KMS-11 (cell line): Measurements from ENCODE around the gene HABP4.

Experiments used
- H2AFZ ChIP-seq: fragments of 200-600 bp; sonication (generic); 2 replicates; pipeline ENCODE4 v1.6.1; 2016; ENCODE audit warnings: antibody characterized with exemption, mixed run types, low read depth
- H3K27ac ChIP-seq: fragments of 200-600 bp; sonication (generic); 2 replicates; pipeline ENCODE4 v1.6.1; 2016; ENCODE audit warnings: mild to moderate bottlenecking, mixed run types
- H3K27me3 ChIP-seq: fragments of 200-600 bp; sonication (generic); 2 replicates; pipeline ENCODE4 v1.6.1; 2017; ENCODE audit warnings: mild to moderate bottlenecking, low read depth, mixed run types, moderate library complexity; ENCODE audit not compliant: insufficient read depth
- H3K36me3 ChIP-seq: fragments of 200-600 bp; sonication (generic); 2 replicates; pipeline ENCODE4 v1.6.1; 2017; ENCODE audit warnings: mild to moderate bottlenecking, mixed run types; ENCODE audit not compliant: insufficient read depth
- H3K4me1 ChIP-seq: fragments of 200-600 bp; sonication (generic); 2 replicates; pipeline ENCODE4 v1.6.1; 2016; ENCODE audit warnings: mild to moderate bottlenecking, low read depth, mixed run types; ENCODE audit not compliant: poor library complexity, severe bottlenecking
- H3K4me2 ChIP-seq: fragments of 200-600 bp; sonication (generic); 2 replicates; pipeline ENCODE4 v1.7.0; 2016; ENCODE audit warnings: mild to moderate bottlenecking, mixed run types
- H3K4me3 ChIP-seq: fragments of 200-600 bp; sonication (generic); IDR thresholded peaks from 2 replicates; pipeline ENCODE4 v1.6.1; 2017; ENCODE audit warnings: low read depth, low read length, mixed read lengths; ENCODE audit not compliant: insufficient read depth
- H3K79me2 ChIP-seq: fragments of 200-600 bp; sonication (generic); 2 replicates; pipeline ENCODE4 v1.6.1; 2016; ENCODE audit warnings: low read depth, mixed run types; ENCODE audit not compliant: insufficient read depth
- H3K9ac ChIP-seq: fragments of 200-600 bp; sonication (generic); 2 replicates; pipeline ENCODE4 v1.6.1; 2016; ENCODE audit warnings: mild to moderate bottlenecking, mixed run types
- H4K20me1 ChIP-seq: fragments of 200-600 bp; sonication (generic); 2 replicates; pipeline ENCODE4 v1.6.1; 2016; ENCODE audit warnings: mild to moderate bottlenecking, mixed run types; ENCODE audit not compliant: insufficient read depth
- TF ChIP-seq, protein P1 (sequence below): fragments of 200-600 bp; sonication (generic); conservative IDR thresholded peaks from 2 replicates; pipeline ENCODE4 v1.6.1; 2017; ENCODE audit warnings: low read depth, mild to moderate bottlenecking, antibody characterized with exemption, low read length, moderate library complexity, mixed read lengths

Gene HABP4

DNA sequence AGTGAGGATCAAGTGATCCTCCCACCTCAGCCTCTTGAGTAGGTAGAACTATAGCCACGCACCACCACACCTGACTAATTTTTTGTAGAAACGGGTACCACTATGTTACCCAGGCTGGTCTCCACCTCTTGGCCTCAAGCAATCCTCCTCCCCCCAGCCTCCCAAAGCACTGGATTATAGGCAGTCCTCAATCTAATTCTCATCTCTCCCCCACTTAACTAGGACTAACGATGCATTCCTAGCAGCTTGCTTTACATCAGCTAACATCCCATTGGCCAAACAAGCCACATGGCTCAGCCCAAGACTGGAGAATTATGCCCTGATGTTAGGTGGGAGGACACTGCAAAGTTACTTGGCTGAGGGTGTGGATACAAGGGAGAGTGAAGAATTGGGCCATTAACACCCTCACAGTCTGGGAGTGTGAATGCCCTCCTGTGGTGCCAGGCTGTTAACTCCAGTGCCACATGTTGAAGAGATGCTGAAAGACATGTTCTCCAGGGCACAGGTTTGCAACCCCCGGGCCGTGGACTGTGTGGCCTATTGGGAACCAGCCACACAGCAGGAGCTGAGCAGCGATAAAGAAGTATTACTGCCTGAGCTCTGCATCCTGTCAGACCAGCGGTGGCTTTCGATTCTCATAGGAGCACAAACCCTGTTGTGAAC, 26.5 kb upstream of the HABP4 start:
- Histone ChIP-seq H3K27ac (no peak overlapping the region), H3K27me3 (no peaks in the 10 kb centered on the region), H3K9ac (no peak overlapping the region), H3K36me3 (no peaks in the 10 kb centered on the region), H2AFZ (no peak overlapping the region), H4K20me1 (no peaks in the 10 kb centered on the region), H3K4me1 (peaks cover 20% of the 10 kb centered on the region), H3K4me3 (no peak overlapping the region), H3K4me2 (no peak overlapping the region), H3K79me2 (no peaks in the 10 kb centered on the region)
- TF ChIP-seq, protein P1, sequence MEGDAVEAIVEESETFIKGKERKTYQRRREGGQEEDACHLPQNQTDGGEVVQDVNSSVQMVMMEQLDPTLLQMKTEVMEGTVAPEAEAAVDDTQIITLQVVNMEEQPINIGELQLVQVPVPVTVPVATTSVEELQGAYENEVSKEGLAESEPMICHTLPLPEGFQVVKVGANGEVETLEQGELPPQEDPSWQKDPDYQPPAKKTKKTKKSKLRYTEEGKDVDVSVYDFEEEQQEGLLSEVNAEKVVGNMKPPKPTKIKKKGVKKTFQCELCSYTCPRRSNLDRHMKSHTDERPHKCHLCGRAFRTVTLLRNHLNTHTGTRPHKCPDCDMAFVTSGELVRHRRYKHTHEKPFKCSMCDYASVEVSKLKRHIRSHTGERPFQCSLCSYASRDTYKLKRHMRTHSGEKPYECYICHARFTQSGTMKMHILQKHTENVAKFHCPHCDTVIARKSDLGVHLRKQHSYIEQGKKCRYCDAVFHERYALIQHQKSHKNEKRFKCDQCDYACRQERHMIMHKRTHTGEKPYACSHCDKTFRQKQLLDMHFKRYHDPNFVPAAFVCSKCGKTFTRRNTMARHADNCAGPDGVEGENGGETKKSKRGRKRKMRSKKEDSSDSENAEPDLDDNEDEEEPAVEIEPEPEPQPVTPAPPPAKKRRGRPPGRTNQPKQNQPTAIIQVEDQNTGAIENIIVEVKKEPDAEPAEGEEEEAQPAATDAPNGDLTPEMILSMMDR: no peak

DNA sequence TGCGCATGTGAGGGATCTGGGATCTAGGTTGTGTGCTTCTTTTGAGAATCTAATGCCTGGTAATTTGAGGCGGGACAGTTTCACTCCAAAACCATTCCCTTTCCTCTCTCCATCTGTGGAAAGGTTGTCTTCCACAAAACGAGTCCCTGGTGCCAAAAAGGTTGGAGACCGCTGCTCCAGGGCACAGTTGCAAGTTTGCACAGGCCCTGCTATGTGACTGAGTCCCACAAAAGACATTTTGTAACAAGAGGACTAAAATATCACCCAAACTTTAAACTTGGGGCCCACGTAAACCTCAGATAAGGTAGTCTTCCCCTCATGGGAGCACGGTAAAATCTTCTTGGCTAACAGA, 26.0 kb upstream of the HABP4 start:
- H2AFZ ChIP-seq: no peak overlapping the region
- no peaks in the 10 kb centered on the region for H4K20me1 ChIP-seq
- TF ChIP-seq, protein P1: no peak
- H3K9ac ChIP-seq: no peak overlapping the region
- no peak overlapping the region for H3K4me3 ChIP-seq
- H3K27ac ChIP-seq: no peak overlapping the region
- H3K36me3 ChIP-seq: no peaks in the 10 kb centered on the region
- H3K79me2 ChIP-seq: no peaks in the 10 kb centered on the region
- H3K4me2 ChIP-seq: no peak overlapping the region
- H3K4me1 ChIP-seq: peaks cover 20% of the 10 kb centered on the region
- H3K27me3 ChIP-seq: no peaks in the 10 kb centered on the region

DNA sequence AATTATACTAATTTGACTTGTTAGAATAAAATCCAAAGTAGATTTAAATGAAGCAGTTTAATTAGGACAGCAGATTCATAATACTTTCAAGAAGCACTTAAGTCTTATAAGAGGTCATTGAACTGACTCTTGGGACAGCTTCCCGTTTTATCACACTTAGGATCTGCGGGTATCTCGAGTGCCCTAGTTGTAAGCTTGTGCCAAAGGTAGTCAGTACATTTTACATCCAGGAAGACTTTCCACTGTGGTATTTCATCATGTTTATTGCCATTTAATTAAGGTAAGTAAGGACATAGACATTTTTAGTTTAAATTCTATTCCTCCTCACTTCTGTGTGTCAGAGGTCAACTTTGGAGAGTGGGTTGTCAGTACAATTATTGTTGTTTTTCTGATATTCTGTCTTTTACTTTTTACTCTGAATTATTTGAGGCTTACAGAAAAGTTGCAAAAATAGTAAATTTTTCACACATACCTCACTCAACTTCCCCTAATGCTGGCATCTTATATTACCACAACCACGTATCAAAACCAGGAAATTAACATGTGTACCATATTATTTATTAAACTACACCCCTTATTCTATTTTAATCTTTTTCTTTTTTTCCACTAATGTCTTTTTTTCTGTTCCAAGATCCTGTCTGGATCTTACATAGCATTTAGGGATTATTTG, 24.3 kb upstream of the HABP4 start:
- no peak overlapping the region for H3K4me3 ChIP-seq
- no peak overlapping the region for H3K27ac ChIP-seq
- TF ChIP-seq, protein P1: no peak
- peaks cover 9% of the 10 kb centered on the region for H3K4me1 ChIP-seq
- no peak overlapping the region for H3K9ac ChIP-seq
- H3K4me2 ChIP-seq: no peak overlapping the region
- H2AFZ ChIP-seq: no peak overlapping the region
- H3K36me3 ChIP-seq: no peaks in the 10 kb centered on the region
- no peaks in the 10 kb centered on the region for H3K27me3 ChIP-seq
- no peaks in the 10 kb centered on the region for H4K20me1 ChIP-seq
- H3K79me2 ChIP-seq: no peaks in the 10 kb centered on the region

DNA sequence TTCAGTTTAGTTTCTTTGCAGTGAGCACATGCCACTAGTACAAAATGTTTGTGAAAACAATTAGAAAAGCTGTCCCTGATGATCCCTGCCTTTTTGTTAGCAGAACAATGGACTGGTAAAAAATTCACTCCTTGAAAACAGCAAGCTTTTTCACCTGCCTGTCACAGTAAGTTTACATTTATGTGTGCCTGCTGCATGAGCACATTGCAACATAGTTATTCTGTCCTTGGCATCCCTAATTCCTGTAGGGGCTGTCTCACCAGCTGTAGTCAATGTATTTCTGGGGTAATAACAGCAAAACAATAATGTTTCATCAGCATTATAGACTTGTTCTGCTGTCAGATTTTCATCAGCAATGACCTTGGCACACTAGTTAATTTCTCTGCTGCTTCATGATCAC, 20.2 kb upstream of the HABP4 start:
- no peak overlapping the region for H3K4me3 ChIP-seq
- no peaks in the 10 kb centered on the region for H3K4me1 ChIP-seq

More for the DNA sequence above, 20.2 kb upstream of the HABP4 start:
- Histone ChIP-seq H3K4me2 (no peak overlapping the region), H3K36me3 (no peaks in the 10 kb centered on the region), H3K9ac (no peak overlapping the region), H4K20me1 (no peaks in the 10 kb centered on the region), H2AFZ (no peak overlapping the region), H3K27me3 (no peaks in the 10 kb centered on the region), H3K27ac (no peak overlapping the region), H3K79me2 (no peaks in the 10 kb centered on the region)
- TF ChIP-seq, protein P1: no peak
